Right kidney (tissue), 1 donor: ENCODE data around the gene PCDHGA12.
"Not testable (repeated sequence)": the region's sequence is repeated elsewhere in the genome, so short reads cannot be mapped to it uniquely, and the experiment has no call there.

ENCODE experiments used
- DNase-seq: peaks from one replicate; pipeline ENCODE4 v3.0.0-alpha.2; 2016

The PCDHGA12 gene

GRCh38 chr5:141403387-141403786 is 26.9 kb upstream of the PCDHGA12 start:
- DNase-seq = no peak

GRCh38 chr5:141407790-141408505 is 22.4 kb upstream of the PCDHGA12 start, which contains the start of gene PCDHGB6:
Gene PCDHGB6 (plus strand): TSS chr5:141408021. CDS start chr5:141408203, 182 bp downstream.
- peak; percentile 51 for DNase-seq

- no peak for DNase-seq
Measured at GRCh38 chr5:141409598-141410306, 20.6 kb upstream of the PCDHGA12 start.

GRCh38 chr5:141411575-141411974 is 18.7 kb upstream of the PCDHGA12 start:
- no peak for DNase-seq

- peak; percentile 31 for DNase-seq
Measured at GRCh38 chr5:141412854-141413539, 17.3 kb upstream of the PCDHGA12 start, which contains the start of gene PCDHGA10. Gene PCDHGA10 (plus strand): TSS chr5:141412987. CDS start chr5:141413176, 189 bp downstream.

- DNase-seq = no peak
Measured at GRCh38 chr5:141413540-141414069, 16.7 kb upstream of the PCDHGA12 start.

- not testable (repeated sequence) for DNase-seq
Measured at GRCh38 chr5:141414548-141415274, 15.6 kb upstream of the PCDHGA12 start.

- not testable (repeated sequence) for DNase-seq
Measured at GRCh38 chr5:141415275-141415618, 15.1 kb upstream of the PCDHGA12 start.

- DNase-seq = peak; percentile 66
Measured at GRCh38 chr5:141417494-141418172, 12.7 kb upstream of the PCDHGA12 start, which contains the start of gene PCDHGB7. Gene PCDHGB7 (plus strand): TSS chr5:141417677. CDS start chr5:141417860, 183 bp downstream.

GRCh38 chr5:141419074-141419880 is 11.0 kb upstream of the PCDHGA12 start:
- DNase-seq = no peak

- peak; percentile 41 for DNase-seq
Measured at GRCh38 chr5:141420855-141421488, 9.3 kb upstream of the PCDHGA12 start, which contains the start of gene PCDHGA11. Gene PCDHGA11 (plus strand): TSS chr5:141421051. CDS start chr5:141421228, 177 bp downstream.

- no peak for DNase-seq
Measured at GRCh38 chr5:141421489-141421855, 8.8 kb upstream of the PCDHGA12 start.

GRCh38 chr5:141422742-141423291 is 7.5 kb upstream of the PCDHGA12 start:
- no peak for DNase-seq

- DNase-seq = no peak
Measured at GRCh38 chr5:141427783-141428426, 2.4 kb upstream of the PCDHGA12 start.

- no peak for DNase-seq
Measured at GRCh38 chr5:141431286-141431685, 979 bp downstream of the PCDHGA12 start.

GRCh38 chr5:141432308-141432707 is 2.0 kb downstream of the PCDHGA12 start:
- DNase-seq = not testable (repeated sequence)

- DNase-seq = not testable (repeated sequence)
Measured at GRCh38 chr5:141432726-141433125, 2.4 kb downstream of the PCDHGA12 start.

GRCh38 chr5:141434006-141434405 is 3.7 kb downstream of the PCDHGA12 start:
- no peak for DNase-seq

- no peak for DNase-seq
Measured at GRCh38 chr5:141437221-141437620, 6.9 kb downstream of the PCDHGA12 start.
